H1 (cell line): ENCODE data around the gene OR4D11. TPM values are rescaled to one million over a fixed set of nuclear protein-coding genes. Genes with fewer than 3 reads are reported as not detected.
"Not testable (repeated sequence)": the region's sequence is repeated elsewhere in the genome, so short reads cannot be mapped to it uniquely, and the experiment has no call there.

Source experiments
- CTCF ChIA-PET: fragments of 300-600 bp; sonication (Branson Sonifier 250); formaldehyde crosslinking; loops from one replicate; lab custom pipeline; 2021; ENCODE audit not compliant: partially characterized antibody; lab: Charles Lee
- POLR2A ChIA-PET: fragments of 300-600 bp; sonication (Branson Sonifier 250); formaldehyde crosslinking; loops from one replicate; lab custom pipeline; 2021; ENCODE audit warnings: inconsistent platforms; ENCODE audit not compliant: partially characterized antibody; lab: Charles Lee
- DNase-seq, 2 experiments: peaks; one replicate each; pipeline versions ENCODE4 v3.0.0 to v3.0.0-alpha.2; 2010 to 2022; ENCODE audit warnings: low spot score in 2 of 2, low read depth in 1 of 2, mixed read lengths in 1 of 2
- FAIRE-seq: peaks from 2 replicates; lab custom pipeline; 2011; peaks lifted over from hg19 to GRCh38; lab: Jason Lieb, UNC
- H2AFZ ChIP-seq: 2 replicates; pipeline ENCODE4 v1.8.1; 2012; ENCODE audit warnings: low read length, inconsistent platforms
- H2AK5ac ChIP-seq: 2 replicates; pipeline ENCODE4 v1.6.1; 2013; ENCODE audit warnings: low read depth, low read length
- H2BK120ac ChIP-seq: replicated peaks from 2 replicates; pipeline ENCODE3; 2013; ENCODE audit warnings: low read depth, low read length, inconsistent platforms
- H2BK12ac ChIP-seq: 2 replicates; pipeline ENCODE4 v1.6.1; 2013; ENCODE audit warnings: low read depth, low read length
- H2BK15ac ChIP-seq: 2 replicates; pipeline ENCODE4 v1.6.1; 2013; ENCODE audit warnings: low read length
- H2BK20ac ChIP-seq: 2 replicates; pipeline ENCODE4 v1.6.1; 2013; ENCODE audit warnings: low read length
- H2BK5ac ChIP-seq: 2 replicates; pipeline ENCODE4 v1.6.1; 2013; ENCODE audit warnings: low read depth, low read length
- H3K14ac ChIP-seq: 2 replicates; pipeline ENCODE4 v1.6.1; 2013; ENCODE audit warnings: inconsistent platforms; ENCODE audit not compliant: insufficient read length
- H3K18ac ChIP-seq: 2 replicates; pipeline ENCODE4 v1.6.1; 2013; ENCODE audit warnings: low read length; ENCODE audit errors: extremely low read depth
- H3K23ac ChIP-seq: 2 replicates; pipeline ENCODE4 v1.6.1; 2013; ENCODE audit warnings: inconsistent platforms; ENCODE audit not compliant: insufficient read length
- H3K23me2 ChIP-seq: 2 replicates; pipeline ENCODE4 v1.6.1; 2013; ENCODE audit warnings: low read depth, low read length
- H3K27ac ChIP-seq: 2 replicates; pipeline ENCODE4 v1.6.1; 2011; ENCODE audit warnings: low read depth, low read length, inconsistent platforms
- H3K27me3 ChIP-seq, 4 experiments: replicated peaks in 1 of 4; 1 replicate in 1 of 4; 2 replicates in 3 of 4; pipeline versions ENCODE4 v1.6.1 to v1.8.1; 2011 to 2013; ENCODE audit warnings: low read length in 3 of 4, mild to moderate bottlenecking in 3 of 4, inconsistent platforms in 2 of 4, mixed read lengths in 2 of 4, moderate library complexity in 1 of 4; ENCODE audit not compliant: control insufficient read depth in 3 of 4, insufficient read depth in 3 of 4; ENCODE audit errors: extremely low read depth in 1 of 4
- H3K36me3 ChIP-seq, 4 experiments: 2 replicates each; pipeline versions ENCODE4 v1.6.1 to v1.8.1; 2011 to 2013; ENCODE audit warnings: mild to moderate bottlenecking in 4 of 4, low read length in 3 of 4, moderate library complexity in 2 of 4, control low read depth in 1 of 4, inconsistent platforms in 1 of 4; ENCODE audit not compliant: insufficient read depth in 4 of 4, control insufficient read depth in 2 of 4
- H3K4ac ChIP-seq: replicated peaks from 2 replicates; pipeline ENCODE3; 2013; ENCODE audit warnings: low read length, low read depth, mixed read lengths, inconsistent platforms; ENCODE audit not compliant: insufficient read length
- H3K4me1 ChIP-seq, 4 experiments: replicated peaks in 1 of 4; 1 replicate in 1 of 4; 2 replicates in 3 of 4; pipeline versions ENCODE4 v1.6.1 to v1.8.1; 2011 to 2013; ENCODE audit warnings: low read length in 3 of 4, inconsistent platforms in 2 of 4, mixed read lengths in 1 of 4; ENCODE audit not compliant: insufficient read depth in 4 of 4, control insufficient read depth in 3 of 4
- H3K4me2 ChIP-seq, 2 experiments: 2 replicates each; pipeline versions ENCODE4 v1.6.1 to v1.8.1; 2011 to 2013; ENCODE audit warnings: low read depth in 2 of 2, low read length in 2 of 2, control low read depth in 1 of 2, inconsistent platforms in 1 of 2, mild to moderate bottlenecking in 1 of 2; ENCODE audit not compliant: insufficient read depth in 1 of 2
- H3K4me3 ChIP-seq, 4 experiments: fragments of 200-600, 300-600 bp in 1 of 4; sonication (generic), shearing (Covaris generic), sonication (Bioruptor Twin) in 1 of 4; 2 replicates each; pipeline versions ENCODE4 v1.5.1 to v1.8.1; 2011 to 2016; ENCODE audit warnings: low read length in 4 of 4, low read depth in 3 of 4, control low read depth in 2 of 4, inconsistent platforms in 2 of 4, mild to moderate bottlenecking in 2 of 4, mixed read lengths in 1 of 4, moderate library complexity in 1 of 4; ENCODE audit not compliant: insufficient read depth in 2 of 4; ENCODE audit errors: extremely low read depth in 1 of 4
- H3K56ac ChIP-seq: replicated peaks from 2 replicates; pipeline ENCODE3; 2013; ENCODE audit warnings: low read depth, mild to moderate bottlenecking, mixed read lengths, low read length, inconsistent platforms; ENCODE audit not compliant: insufficient read length
- H3K79me1 ChIP-seq: 2 replicates; pipeline ENCODE4 v1.6.1; 2013; ENCODE audit warnings: low read depth, low read length, control low read depth
- H3K79me2 ChIP-seq, 2 experiments: 2 replicates each; pipeline versions ENCODE4 v1.6.1 to v1.8.1; 2012 to 2013; ENCODE audit warnings: low read length in 2 of 2, mild to moderate bottlenecking in 2 of 2, inconsistent platforms in 1 of 2; ENCODE audit not compliant: insufficient read depth in 2 of 2, control insufficient read depth in 1 of 2
- H3K9ac ChIP-seq, 4 experiments: replicated peaks in 1 of 4; 1 replicate in 1 of 4; 2 replicates in 3 of 4; pipeline versions ENCODE4 v1.6.1 to v1.8.1; 2011 to 2013; ENCODE audit warnings: low read depth in 3 of 4, low read length in 3 of 4, control low read depth in 2 of 4, mild to moderate bottlenecking in 2 of 4, moderate library complexity in 2 of 4, inconsistent platforms in 1 of 4; ENCODE audit errors: extremely low read depth in 1 of 4
- H3K9me3 ChIP-seq, 2 experiments: 2 replicates each; pipeline versions ENCODE4 v1.6.1 to v1.8.1; 2012 to 2013; ENCODE audit warnings: mild to moderate bottlenecking in 2 of 2, moderate library complexity in 2 of 2, control low read depth in 1 of 2, inconsistent platforms in 1 of 2, low read depth in 1 of 2, low read length in 1 of 2, mixed read lengths in 1 of 2; ENCODE audit not compliant: insufficient read depth in 2 of 2
- H4K20me1 ChIP-seq, 2 experiments: replicated peaks in 1 of 2; 2 replicates each; pipeline versions ENCODE3 to v1.8.1; 2011 to 2013; ENCODE audit warnings: inconsistent platforms in 2 of 2, low read length in 2 of 2, mild to moderate bottlenecking in 1 of 2; ENCODE audit not compliant: insufficient read depth in 2 of 2, control insufficient read depth in 1 of 2
- H4K5ac ChIP-seq: 2 replicates; pipeline ENCODE4 v1.6.1; 2013; ENCODE audit warnings: low read length, low read depth, mixed read lengths, inconsistent platforms; ENCODE audit not compliant: insufficient read length
- H4K8ac ChIP-seq: 2 replicates; pipeline ENCODE4 v1.8.0; 2013; ENCODE audit warnings: mild to moderate bottlenecking, moderate library complexity, low read length, inconsistent platforms; ENCODE audit not compliant: insufficient read depth; ENCODE audit errors: extremely low read depth
- H4K91ac ChIP-seq: replicated peaks from 2 replicates; pipeline ENCODE3; 2013; ENCODE audit warnings: low read length, mixed read lengths, inconsistent platforms; ENCODE audit not compliant: insufficient read length
- SRF ChIP-seq: IDR thresholded peaks from 2 replicates; pipeline ENCODE4 v1.6.1; 2011; ENCODE audit warnings: mild to moderate bottlenecking, low read depth, low read length, moderate library complexity
- WGBS, 2 experiments: shearing (Covaris generic) in 1 of 2; methylation state at CpG; one replicate each; pipeline versions ENCODE4 v1.1.6 to v1.1.7; 2013 to 2015; ENCODE audit warnings: low lambda C conversion rate in 2 of 2, mixed read lengths in 2 of 2, inconsistent platforms in 1 of 2, low coverage in 1 of 2, missing lambda C conversion rate in 1 of 2; ENCODE audit not compliant: insufficient replicate concordance in 2 of 2, insufficient coverage in 1 of 2, insufficient read length in 1 of 2; ENCODE audit errors: extremely low coverage in 1 of 2, missing lambda C conversion rate in 1 of 2; 5-methylcytosine and 5-hydroxymethylcytosine counted together
- polyA plus RNA-seq, 7 experiments: library from polyadenylated mRNA; depleted of rRNA in 3 of 7; stranded (reverse) in 5 of 7; unstranded in 2 of 7; fragments of >200 nt in 5 of 7; fragments of 200-250 nt in 2 of 7; gene quantifications; 1 replicate in 5 of 7; 2 replicates in 1 of 7; 4 replicates in 1 of 7; pipeline versions ENCODE4 v1.2.1 to v1.2.3, GENCODE V29; 2011 to 2013; ENCODE audit warnings: missing spikeins in 2 of 7, mixed read lengths in 2 of 7
- total RNA-seq: library from RNA; stranded (reverse); fragmentation: NEBNext Ultra II Directional; extraction: Animal tissue kit (Norgen Biotek cat#: 25700); gene quantifications from 2 replicates; pipeline ENCODE4 v1.2.1, GENCODE V29; 2021

Gene OR4D11
- total and polyA plus RNA-seq, 2 of the 8 experiments (the other 6 are each of a cell fraction or from before 2014, with no cell fraction given) = not detected

- H3K4me1 ChIP-seq, H3K23ac ChIP-seq, FAIRE-seq, H3K27ac ChIP-seq, H3K9me3 ChIP-seq, H2AK5ac ChIP-seq, H2BK20ac ChIP-seq, H3K79me2 ChIP-seq, H2BK15ac ChIP-seq, H4K8ac ChIP-seq, H3K27me3 ChIP-seq, H3K14ac ChIP-seq, H2BK5ac ChIP-seq, H3K4me2 ChIP-seq, H2AFZ ChIP-seq, H2BK12ac ChIP-seq, H3K79me1 ChIP-seq, H3K9ac ChIP-seq, H3K4ac ChIP-seq, H3K56ac ChIP-seq, H2BK120ac ChIP-seq, H4K91ac ChIP-seq, H4K20me1 ChIP-seq, H4K5ac ChIP-seq, H3K18ac ChIP-seq, DNase-seq, H3K36me3 ChIP-seq: not testable (repeated sequence)
- ChIA-PET CTCF (interaction anchor here (1.5 kb wide), 1 partner anchor 11 kb away, joined by 7 read pairs; no protein-coding TSS in a partner anchor), POLR2A (interaction anchor here (1.1 kb wide), 1 partner anchor 11 kb away, joined by 3 read pairs; no protein-coding TSS in a partner anchor)
- peaks cover 12% of the 10 kb centered on the region for H3K23me2 ChIP-seq
- 90% methylated on average over 5 of the region's 5 CpGs; no CpG with 5 or more reads in 1 of the 2 experiments for WGBS, 2 experiments
- H3K4me3 ChIP-seq = peak overlapping the region in 1 of 4 experiments; percentile 86; a peak in 1 of 8 replicates
- TF ChIP-seq SRF = peak; percentile 66; the same call in 1 of the 2 replicates
Measured at GRCh38 chr11:59547605-59548308, 44.4 kb downstream of the OR4D11 start.
